Measurements from ENCODE around the gene NBPF1. TPM values are rescaled to one million over a fixed set of nuclear protein-coding genes. Genes with fewer than 3 reads are reported as not detected.

NBPF1 gene
- total and polyA plus RNA-seq, 9 of the 15 experiments (the other 6 are each of a cell fraction or from before 2014, with no cell fraction given), result 5.2 to 42.6 (median 24.1) TPM

DNA sequence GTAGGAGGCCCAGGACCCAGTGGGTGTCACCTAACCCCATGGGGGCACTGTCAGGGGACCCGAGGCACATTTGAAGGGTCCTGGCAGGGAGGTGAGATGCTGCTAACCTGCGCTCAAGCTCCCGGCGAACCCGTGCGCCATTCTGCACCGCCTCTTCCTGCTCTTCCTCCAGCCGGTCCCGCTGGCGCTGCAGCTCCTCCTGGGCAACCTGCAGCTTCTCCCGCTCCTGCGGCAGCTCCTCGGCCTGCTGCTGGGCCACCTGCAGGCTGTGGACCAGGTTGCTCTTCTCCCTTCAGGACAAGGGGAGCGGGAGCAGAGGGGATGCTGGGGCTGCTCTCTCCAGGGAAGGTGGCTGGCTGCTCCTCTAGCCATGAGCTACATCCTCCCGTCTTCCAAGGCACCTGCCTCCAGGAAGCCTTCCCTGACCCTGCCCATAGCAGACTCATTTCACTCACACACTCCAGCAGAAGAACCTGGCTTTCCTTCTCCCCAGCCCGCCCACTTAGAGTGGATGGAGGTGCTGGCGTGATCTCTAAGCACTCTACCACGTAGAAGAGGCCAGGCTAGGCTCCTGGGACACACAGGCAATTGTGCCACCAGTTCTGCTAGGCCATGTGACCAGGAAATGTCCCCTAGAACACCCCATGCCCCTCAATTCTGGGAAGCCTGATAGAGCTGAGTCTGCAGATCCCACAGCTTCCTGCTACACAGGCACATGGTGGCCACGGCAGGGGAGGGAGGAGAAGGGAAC lies 15.2 kb upstream of the NBPF1 start (continued):
- TF ChIP-seq, protein P1, sequence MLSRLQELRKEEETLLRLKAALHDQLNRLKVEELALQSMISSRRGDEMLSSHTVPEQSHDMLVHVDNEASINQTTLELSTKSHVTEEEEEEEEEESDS (CRISPR knock-in tag; IDR thresholded peaks at IDR 0.05), result no peak
- TF ChIP-seq, protein P2, sequence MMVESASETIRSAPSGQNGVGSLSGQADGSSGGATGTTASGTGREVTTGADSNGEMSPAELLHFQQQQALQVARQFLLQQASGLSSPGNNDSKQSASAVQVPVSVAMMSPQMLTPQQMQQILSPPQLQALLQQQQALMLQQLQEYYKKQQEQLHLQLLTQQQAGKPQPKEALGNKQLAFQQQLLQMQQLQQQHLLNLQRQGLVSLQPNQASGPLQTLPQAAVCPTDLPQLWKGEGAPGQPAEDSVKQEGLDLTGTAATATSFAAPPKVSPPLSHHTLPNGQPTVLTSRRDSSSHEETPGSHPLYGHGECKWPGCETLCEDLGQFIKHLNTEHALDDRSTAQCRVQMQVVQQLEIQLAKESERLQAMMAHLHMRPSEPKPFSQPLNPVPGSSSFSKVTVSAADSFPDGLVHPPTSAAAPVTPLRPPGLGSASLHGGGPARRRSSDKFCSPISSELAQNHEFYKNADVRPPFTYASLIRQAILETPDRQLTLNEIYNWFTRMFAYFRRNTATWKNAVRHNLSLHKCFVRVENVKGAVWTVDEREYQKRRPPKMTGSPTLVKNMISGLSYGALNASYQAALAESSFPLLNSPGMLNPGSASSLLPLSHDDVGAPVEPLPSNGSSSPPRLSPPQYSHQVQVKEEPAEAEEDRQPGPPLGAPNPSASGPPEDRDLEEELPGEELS (CRISPR knock-in tag; IDR thresholded peaks at IDR 0.05; ENCODE audit: borderline replicate concordance), result no peak; the same call in 1 of the 2 replicates
- TF ChIP-seq RBM22 (IDR thresholded peaks at IDR 0.05; ENCODE audit: low read depth, low read length, poor library complexity, severe bottlenecking), result peak; percentile 89
- TF ChIP-seq POLR2A (conservative IDR thresholded peaks at IDR 0.05), result peak; percentile 12; the same call in 1 of the 2 replicates
- TF ChIP-seq, protein P3, sequence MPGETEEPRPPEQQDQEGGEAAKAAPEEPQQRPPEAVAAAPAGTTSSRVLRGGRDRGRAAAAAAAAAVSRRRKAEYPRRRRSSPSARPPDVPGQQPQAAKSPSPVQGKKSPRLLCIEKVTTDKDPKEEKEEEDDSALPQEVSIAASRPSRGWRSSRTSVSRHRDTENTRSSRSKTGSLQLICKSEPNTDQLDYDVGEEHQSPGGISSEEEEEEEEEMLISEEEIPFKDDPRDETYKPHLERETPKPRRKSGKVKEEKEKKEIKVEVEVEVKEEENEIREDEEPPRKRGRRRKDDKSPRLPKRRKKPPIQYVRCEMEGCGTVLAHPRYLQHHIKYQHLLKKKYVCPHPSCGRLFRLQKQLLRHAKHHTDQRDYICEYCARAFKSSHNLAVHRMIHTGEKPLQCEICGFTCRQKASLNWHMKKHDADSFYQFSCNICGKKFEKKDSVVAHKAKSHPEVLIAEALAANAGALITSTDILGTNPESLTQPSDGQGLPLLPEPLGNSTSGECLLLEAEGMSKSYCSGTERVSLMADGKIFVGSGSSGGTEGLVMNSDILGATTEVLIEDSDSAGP (CRISPR knock-in tag; IDR thresholded peaks at IDR 0.05), result no peak
- TF ChIP-seq, protein P4, sequence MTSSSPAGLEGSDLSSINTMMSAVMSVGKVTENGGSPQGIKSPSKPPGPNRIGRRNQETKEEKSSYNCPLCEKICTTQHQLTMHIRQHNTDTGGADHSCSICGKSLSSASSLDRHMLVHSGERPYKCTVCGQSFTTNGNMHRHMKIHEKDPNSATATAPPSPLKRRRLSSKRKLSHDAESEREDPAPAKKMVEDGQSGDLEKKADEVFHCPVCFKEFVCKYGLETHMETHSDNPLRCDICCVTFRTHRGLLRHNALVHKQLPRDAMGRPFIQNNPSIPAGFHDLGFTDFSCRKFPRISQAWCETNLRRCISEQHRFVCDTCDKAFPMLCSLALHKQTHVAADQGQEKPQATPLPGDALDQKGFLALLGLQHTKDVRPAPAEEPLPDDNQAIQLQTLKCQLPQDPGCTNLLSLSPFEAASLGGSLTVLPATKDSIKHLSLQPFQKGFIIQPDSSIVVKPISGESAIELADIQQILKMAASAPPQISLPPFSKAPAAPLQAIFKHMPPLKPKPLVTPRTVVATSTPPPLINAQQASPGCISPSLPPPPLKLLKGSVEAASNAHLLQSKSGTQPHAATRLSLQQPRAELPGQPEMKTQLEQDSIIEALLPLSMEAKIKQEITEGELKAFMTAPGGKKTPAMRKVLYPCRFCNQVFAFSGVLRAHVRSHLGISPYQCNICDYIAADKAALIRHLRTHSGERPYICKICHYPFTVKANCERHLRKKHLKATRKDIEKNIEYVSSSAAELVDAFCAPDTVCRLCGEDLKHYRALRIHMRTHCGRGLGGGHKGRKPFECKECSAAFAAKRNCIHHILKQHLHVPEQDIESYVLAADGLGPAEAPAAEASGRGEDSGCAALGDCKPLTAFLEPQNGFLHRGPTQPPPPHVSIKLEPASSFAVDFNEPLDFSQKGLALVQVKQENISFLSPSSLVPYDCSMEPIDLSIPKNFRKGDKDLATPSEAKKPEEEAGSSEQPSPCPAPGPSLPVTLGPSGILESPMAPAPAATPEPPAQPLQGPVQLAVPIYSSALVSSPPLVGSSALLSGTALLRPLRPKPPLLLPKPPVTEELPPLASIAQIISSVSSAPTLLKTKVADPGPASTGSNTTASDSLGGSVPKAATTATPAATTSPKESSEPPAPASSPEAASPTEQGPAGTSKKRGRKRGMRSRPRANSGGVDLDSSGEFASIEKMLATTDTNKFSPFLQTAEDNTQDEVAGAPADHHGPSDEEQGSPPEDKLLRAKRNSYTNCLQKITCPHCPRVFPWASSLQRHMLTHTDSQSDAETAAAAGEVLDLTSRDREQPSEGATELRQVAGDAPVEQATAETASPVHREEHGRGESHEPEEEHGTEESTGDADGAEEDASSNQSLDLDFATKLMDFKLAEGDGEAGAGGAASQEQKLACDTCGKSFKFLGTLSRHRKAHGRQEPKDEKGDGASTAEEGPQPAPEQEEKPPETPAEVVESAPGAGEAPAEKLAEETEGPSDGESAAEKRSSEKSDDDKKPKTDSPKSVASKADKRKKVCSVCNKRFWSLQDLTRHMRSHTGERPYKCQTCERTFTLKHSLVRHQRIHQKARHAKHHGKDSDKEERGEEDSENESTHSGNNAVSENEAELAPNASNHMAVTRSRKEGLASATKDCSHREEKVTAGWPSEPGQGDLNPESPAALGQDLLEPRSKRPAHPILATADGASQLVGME (CRISPR knock-in tag; IDR thresholded peaks at IDR 0.05), result 0 out of 2 replicates have a peak, but pooled peaks have one; percentile 4
- 0 out of 2 replicates have a peak, but pooled peaks have one; percentile 21 for TF ChIP-seq SMAD4 (CRISPR knock-in tag; conservative IDR thresholded peaks at IDR 0.05)
